Measurements from ENCODE around the gene CEBPA.

CEBPA gene

DNA sequence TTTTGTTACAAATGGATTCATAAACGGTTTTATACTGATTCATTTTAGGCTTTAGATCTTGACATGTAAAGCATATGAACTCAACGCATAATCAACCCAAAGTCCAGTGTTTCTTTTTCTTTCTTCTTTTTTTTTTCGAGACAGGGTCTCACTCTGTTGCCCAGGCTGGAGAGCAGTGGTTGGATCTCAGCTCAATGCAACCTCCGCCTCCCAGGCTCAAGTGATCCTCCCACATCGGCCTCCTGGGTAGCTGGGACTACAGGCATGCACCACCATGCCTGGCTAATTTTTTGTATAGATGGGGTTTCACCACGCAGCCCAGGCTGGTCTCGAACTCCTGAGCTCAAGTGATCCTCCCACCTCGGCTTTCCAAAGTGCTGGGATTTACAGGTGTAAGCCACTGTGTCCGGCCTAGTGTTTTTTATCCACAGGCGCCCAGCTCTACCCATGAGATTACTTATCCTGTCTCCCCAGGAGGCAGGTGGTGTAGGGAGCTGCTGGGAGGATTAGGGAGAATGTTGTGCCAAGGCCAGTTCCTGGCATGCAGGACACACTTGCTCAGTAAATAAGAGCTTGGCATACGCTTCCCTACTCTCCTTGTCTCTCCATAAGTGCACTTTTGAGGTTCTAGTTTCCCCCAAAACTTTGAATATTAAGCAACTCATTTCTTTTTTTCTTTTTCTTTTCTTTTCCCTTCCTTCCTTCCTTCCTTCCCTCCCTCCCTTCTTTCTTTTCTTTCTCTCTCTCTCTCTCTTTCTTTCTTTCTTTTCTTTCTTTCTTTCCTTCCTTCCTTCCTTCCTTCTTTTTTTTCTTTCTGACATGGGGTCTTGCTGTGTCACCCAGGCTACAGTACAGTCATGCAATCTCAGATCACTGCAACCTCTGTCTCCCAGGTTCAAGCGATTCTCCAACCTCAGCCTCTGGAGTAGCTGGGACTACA is 4.8 kb upstream of the CEBPA start:
- Histone ChIP-seq H3K4me3 (replicated peaks; ENCODE audit: insufficient read depth, low read length) (no peak overlapping the region), H3K27ac (replicated peaks) (no peak overlapping the region), H3K27me3 (ENCODE audit: insufficient read depth, poor library complexity, severe bottlenecking) (no peaks in the 10 kb centered on the region)
- TF ChIP-seq POLR2AphosphoS5 (IDR thresholded peaks at IDR 0.05; ENCODE audit: low read depth) = no peak
- TF ChIP-seq, protein P1, sequence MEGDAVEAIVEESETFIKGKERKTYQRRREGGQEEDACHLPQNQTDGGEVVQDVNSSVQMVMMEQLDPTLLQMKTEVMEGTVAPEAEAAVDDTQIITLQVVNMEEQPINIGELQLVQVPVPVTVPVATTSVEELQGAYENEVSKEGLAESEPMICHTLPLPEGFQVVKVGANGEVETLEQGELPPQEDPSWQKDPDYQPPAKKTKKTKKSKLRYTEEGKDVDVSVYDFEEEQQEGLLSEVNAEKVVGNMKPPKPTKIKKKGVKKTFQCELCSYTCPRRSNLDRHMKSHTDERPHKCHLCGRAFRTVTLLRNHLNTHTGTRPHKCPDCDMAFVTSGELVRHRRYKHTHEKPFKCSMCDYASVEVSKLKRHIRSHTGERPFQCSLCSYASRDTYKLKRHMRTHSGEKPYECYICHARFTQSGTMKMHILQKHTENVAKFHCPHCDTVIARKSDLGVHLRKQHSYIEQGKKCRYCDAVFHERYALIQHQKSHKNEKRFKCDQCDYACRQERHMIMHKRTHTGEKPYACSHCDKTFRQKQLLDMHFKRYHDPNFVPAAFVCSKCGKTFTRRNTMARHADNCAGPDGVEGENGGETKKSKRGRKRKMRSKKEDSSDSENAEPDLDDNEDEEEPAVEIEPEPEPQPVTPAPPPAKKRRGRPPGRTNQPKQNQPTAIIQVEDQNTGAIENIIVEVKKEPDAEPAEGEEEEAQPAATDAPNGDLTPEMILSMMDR (IDR thresholded peaks at IDR 0.05; ENCODE audit: insufficient read depth, low read length) = no peak
- TF ChIP-seq GABPA (IDR thresholded peaks at IDR 0.05; ENCODE audit: low read depth) = no peak
- TF ChIP-seq SPI1 (IDR thresholded peaks at IDR 0.05; ENCODE audit: borderline replicate concordance, low read depth) = no peak
- TF ChIP-seq, protein P2, sequence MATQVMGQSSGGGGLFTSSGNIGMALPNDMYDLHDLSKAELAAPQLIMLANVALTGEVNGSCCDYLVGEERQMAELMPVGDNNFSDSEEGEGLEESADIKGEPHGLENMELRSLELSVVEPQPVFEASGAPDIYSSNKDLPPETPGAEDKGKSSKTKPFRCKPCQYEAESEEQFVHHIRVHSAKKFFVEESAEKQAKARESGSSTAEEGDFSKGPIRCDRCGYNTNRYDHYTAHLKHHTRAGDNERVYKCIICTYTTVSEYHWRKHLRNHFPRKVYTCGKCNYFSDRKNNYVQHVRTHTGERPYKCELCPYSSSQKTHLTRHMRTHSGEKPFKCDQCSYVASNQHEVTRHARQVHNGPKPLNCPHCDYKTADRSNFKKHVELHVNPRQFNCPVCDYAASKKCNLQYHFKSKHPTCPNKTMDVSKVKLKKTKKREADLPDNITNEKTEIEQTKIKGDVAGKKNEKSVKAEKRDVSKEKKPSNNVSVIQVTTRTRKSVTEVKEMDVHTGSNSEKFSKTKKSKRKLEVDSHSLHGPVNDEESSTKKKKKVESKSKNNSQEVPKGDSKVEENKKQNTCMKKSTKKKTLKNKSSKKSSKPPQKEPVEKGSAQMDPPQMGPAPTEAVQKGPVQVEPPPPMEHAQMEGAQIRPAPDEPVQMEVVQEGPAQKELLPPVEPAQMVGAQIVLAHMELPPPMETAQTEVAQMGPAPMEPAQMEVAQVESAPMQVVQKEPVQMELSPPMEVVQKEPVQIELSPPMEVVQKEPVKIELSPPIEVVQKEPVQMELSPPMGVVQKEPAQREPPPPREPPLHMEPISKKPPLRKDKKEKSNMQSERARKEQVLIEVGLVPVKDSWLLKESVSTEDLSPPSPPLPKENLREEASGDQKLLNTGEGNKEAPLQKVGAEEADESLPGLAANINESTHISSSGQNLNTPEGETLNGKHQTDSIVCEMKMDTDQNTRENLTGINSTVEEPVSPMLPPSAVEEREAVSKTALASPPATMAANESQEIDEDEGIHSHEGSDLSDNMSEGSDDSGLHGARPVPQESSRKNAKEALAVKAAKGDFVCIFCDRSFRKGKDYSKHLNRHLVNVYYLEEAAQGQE (IDR thresholded peaks at IDR 0.05; ENCODE audit: insufficient replicate concordance, low read depth) = no peak
- no peak for DNase-seq (ENCODE audit: low read depth in 1 of 2, low spot score in 1 of 2)

DNA sequence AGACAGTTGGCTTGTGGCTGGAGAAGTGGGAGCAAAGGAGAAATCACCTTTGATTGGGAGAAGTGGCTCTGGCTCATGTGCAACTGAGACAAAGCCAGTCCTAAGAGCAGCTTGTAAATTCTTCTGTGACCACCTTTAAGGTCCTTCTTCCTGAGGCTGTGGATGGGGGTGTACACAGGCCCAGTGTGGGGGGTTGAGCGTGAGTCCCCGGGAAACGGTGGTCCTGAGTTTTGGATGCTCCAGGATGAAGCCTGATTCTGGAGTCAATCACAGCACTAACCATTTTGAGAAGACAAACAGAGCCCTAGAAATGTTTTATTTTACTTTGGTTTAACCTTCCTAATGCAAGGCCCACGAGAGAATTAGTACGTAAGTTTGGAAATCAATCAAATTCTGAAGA is 3.9 kb upstream of the CEBPA start:
- H3K4me3 ChIP-seq (replicated peaks; ENCODE audit: insufficient read depth, low read length) = no peak overlapping the region
- TF ChIP-seq, protein P1 (IDR thresholded peaks at IDR 0.05; ENCODE audit: insufficient read depth, low read length) = no peak
- TF ChIP-seq SPI1 (IDR thresholded peaks at IDR 0.05; ENCODE audit: borderline replicate concordance, low read depth) (no peak), POLR2AphosphoS5 (IDR thresholded peaks at IDR 0.05; ENCODE audit: low read depth) (no peak), GABPA (IDR thresholded peaks at IDR 0.05; ENCODE audit: low read depth) (no peak)
- TF ChIP-seq, protein P2 (IDR thresholded peaks at IDR 0.05; ENCODE audit: insufficient replicate concordance, low read depth) = no peak
- no peaks in the 10 kb centered on the region for H3K27me3 ChIP-seq (ENCODE audit: insufficient read depth, poor library complexity, severe bottlenecking)
- H3K27ac ChIP-seq (replicated peaks) = no peak overlapping the region
- DNase-seq (ENCODE audit: low read depth in 1 of 2, low spot score in 1 of 2) = no peak

DNA sequence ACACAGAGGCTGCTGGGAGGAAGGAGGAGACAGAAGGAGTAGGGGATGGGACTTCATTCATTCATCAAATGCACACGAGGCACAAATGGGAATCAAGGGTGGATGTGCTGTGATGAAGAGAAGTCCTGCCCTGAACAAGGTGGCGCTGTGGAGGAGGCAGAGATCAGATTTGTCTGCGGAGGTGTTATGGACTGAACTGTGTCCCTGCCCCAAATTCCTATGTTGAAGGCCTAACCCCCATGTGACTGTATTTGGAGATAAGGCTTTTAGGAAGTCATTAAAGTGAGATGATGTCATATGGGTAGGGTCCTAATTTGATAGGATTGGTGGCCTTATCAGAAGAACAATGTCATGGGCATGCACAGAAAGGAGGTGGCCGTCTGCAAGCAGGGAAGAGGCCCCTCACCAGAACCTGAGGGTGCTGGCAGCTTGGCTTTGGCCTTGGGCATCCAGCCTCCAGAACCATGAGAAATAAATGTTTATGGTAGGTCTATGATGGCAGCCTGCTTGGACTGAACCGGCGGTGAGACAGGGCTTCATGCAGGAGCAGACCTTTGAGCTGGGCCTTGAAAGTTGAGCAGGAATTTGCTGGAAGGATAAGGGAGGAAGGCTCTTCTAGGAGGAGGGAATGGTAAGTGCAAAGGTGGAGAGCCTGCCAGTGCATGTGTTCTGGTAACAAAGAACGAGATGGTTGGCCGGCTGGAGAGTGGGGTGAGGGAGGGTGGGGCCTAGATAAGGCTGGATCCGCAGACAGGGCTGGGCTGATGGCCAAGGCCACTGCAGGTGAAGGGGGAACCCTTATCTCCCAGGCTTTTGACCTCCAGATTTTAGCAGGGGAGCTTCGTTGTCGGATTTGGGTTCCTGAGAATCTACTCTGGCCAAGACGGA is 2.7 kb upstream of the CEBPA start:
- TF ChIP-seq POLR2AphosphoS5 (IDR thresholded peaks at IDR 0.05; ENCODE audit: low read depth) (0 out of 2 replicates have a peak, but pooled peaks have one; percentile 21), SPI1 (IDR thresholded peaks at IDR 0.05; ENCODE audit: borderline replicate concordance, low read depth) (no peak; the same call in 1 of the 2 replicates), GABPA (IDR thresholded peaks at IDR 0.05; ENCODE audit: low read depth) (no peak)
- TF ChIP-seq, protein P1 (IDR thresholded peaks at IDR 0.05; ENCODE audit: insufficient read depth, low read length) = peak; percentile 24
- TF ChIP-seq, protein P2 (IDR thresholded peaks at IDR 0.05; ENCODE audit: insufficient replicate concordance, low read depth) = no peak
- no peak overlapping the region for H3K4me3 ChIP-seq (replicated peaks; ENCODE audit: insufficient read depth, low read length)
- no peak overlapping the region for H3K27ac ChIP-seq (replicated peaks)
- no peaks in the 10 kb centered on the region for H3K27me3 ChIP-seq (ENCODE audit: insufficient read depth, poor library complexity, severe bottlenecking)
- peak in 1 of 2 experiments; percentile 59 for DNase-seq (ENCODE audit: low read depth in 1 of 2, low spot score in 1 of 2)

Measured in HL-60 (cell line).